ENCODE results near the gene ZNF627.

GRCh38 chr19:11611730-11612129 lies 14.4 kb downstream of the ZNF627 start:
- TF ChIP-seq CTCF (IDR thresholded peaks at IDR 0.05), result no peak
- TF ChIP-seq POLR2AphosphoS5 (IDR thresholded peaks at IDR 0.05), result no peak
